Measurements from ENCODE around the gene PACSIN3. TPM values are rescaled to one million over a fixed set of nuclear protein-coding genes. Genes with fewer than 3 reads are reported as not detected.

The PACSIN3 gene
- total and polyA plus RNA-seq, 2 of the 13 experiments (the other 11 are each of a cell fraction or from before 2014, with no cell fraction given) = 47.9 to 93.3 TPM

DNA sequence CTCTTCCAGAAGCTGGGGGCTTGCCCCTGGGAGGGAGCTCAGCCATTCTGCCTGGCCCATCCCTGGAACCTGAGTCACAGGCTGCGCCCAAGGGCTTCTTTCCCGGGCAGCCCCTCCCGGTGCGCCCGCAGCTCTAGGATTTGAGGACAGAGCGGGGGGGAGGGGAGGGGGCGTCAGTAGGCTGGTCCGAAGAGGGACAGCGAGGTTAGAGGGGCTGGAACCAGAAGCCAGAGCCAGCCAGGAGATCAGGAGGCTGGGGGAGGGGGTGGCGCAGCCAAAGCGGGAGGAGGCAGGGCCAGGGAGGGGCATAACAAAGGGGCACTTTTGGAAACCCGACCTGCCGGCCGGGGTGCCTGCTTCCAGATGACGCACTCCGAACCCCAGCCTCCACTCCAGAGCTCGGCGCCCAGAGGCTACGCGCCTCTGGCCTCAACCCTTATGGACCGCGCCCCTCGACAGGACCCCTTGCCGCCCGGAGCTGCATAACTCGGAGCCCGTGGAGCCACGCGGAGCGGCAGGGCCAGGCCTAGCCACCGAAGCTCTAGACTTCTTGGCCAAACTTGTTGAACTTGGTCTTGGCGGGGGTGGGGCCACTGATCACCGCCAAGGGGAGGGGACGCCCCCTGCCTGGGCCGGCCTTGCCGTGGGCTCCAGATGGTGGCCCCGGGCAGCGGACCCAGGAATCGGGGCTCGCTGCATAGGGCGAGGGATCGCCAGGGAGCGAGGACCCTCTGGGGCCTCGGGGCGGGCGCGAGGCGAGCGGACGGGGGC, 744 bp downstream of the PACSIN3 start (continued):
- TF ChIP-seq, protein P1, sequence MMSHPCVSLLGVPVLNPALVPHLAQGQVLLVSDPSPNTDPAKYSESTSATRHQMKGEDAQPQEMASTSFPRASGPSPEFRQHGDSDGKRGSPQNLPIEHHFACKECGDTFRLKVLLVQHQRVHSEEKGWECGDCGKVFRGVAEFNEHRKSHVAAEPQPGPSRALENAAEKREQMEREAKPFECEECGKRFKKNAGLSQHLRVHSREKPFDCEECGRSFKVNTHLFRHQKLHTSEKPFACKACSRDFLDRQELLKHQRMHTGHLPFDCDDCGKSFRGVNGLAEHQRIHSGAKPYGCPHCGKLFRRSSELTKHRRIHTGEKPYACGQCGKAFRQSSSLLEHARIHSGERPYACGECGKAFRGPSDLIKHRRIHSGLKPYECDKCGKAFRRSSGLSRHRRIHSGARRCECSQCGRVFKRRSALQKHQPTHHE (CRISPR knock-in tag; IDR thresholded peaks at IDR 0.05; ENCODE audit: borderline replicate concordance) = peak; percentile 62; the same call in 1 of the 2 replicates
- TF ChIP-seq FIP1L1 (IDR thresholded peaks at IDR 0.05; ENCODE audit: borderline replicate concordance, insufficient read depth, low read depth, low read length) (no peak), PHF8 (CRISPR knock-in tag; IDR thresholded peaks at IDR 0.05) (peak; percentile 70), HMG20B (CRISPR knock-in tag; conservative IDR thresholded peaks at IDR 0.05) (peak; percentile 28; the same call in 1 of the 2 replicates), ZNF569 (CRISPR knock-in tag; IDR thresholded peaks at IDR 0.05; ENCODE audit: borderline replicate concordance) (no peak), DMAP1 (CRISPR knock-in tag; IDR thresholded peaks at IDR 0.05) (peak; percentile 54; the same call in 1 of the 2 replicates), POLR2A (IDR thresholded peaks at IDR 0.05; ENCODE audit: insufficient read depth in 1 of 2, low read depth in 2 of 2, low read length in 2 of 2) (peak in 1 of 2 experiments; percentile 71; a peak in 2 of 4 replicates), BRD4 (CRISPR knock-in tag; IDR thresholded peaks at IDR 0.05) (peak; percentile 45; the same call in 1 of the 2 replicates), ZNF790 (CRISPR knock-in tag; IDR thresholded peaks at IDR 0.05; ENCODE audit: borderline replicate concordance) (peak; percentile 64; the same call in 1 of the 2 replicates), ZNF670 (CRISPR knock-in tag; IDR thresholded peaks at IDR 0.05; ENCODE audit: borderline replicate concordance) (no peak), PRMT3 (CRISPR knock-in tag; IDR thresholded peaks at IDR 0.05; ENCODE audit: borderline replicate concordance, low read depth) (0 out of 2 replicates have a peak, but pooled peaks have one; percentile 10), PHF21A (CRISPR knock-in tag; IDR thresholded peaks at IDR 0.05) (peak; percentile 83), ISL2 (CRISPR knock-in tag; IDR thresholded peaks at IDR 0.05) (peak; percentile 47; the same call in 1 of the 2 replicates), ZNF724P (CRISPR knock-in tag; IDR thresholded peaks at IDR 0.05; ENCODE audit: borderline replicate concordance) (no peak), ZSCAN30 (CRISPR knock-in tag; IDR thresholded peaks at IDR 0.05) (peak; percentile 81; the same call in 1 of the 2 replicates), SRSF4 (IDR thresholded peaks at IDR 0.05; ENCODE audit: low read depth, low read length, poor library complexity, severe bottlenecking) (no peak), GTF2F1 (IDR thresholded peaks at IDR 0.05; ENCODE audit: low read length) (no peak), SP1 (IDR thresholded peaks at IDR 0.05) (no peak), SP1 (CRISPR knock-in tag; IDR thresholded peaks at IDR 0.05) (no peak), FOXC1 (CRISPR knock-in tag; IDR thresholded peaks at IDR 0.05; ENCODE audit: borderline replicate concordance) (no peak), NFRKB (IDR thresholded peaks at IDR 0.05) (no peak), GATA4 (IDR thresholded peaks at IDR 0.05; ENCODE audit: borderline replicate concordance, low read depth) (0 out of 2 replicates have a peak, but pooled peaks have one; percentile 18), TAF1 (CRISPR knock-in tag; IDR thresholded peaks at IDR 0.05) (peak; percentile 70), KLF15 (CRISPR knock-in tag; IDR thresholded peaks at IDR 0.05; ENCODE audit: borderline replicate concordance) (no peak), ZNF317 (CRISPR knock-in tag; IDR thresholded peaks at IDR 0.05) (no peak; the same call in 1 of the 2 replicates)
- TF ChIP-seq, protein P2, sequence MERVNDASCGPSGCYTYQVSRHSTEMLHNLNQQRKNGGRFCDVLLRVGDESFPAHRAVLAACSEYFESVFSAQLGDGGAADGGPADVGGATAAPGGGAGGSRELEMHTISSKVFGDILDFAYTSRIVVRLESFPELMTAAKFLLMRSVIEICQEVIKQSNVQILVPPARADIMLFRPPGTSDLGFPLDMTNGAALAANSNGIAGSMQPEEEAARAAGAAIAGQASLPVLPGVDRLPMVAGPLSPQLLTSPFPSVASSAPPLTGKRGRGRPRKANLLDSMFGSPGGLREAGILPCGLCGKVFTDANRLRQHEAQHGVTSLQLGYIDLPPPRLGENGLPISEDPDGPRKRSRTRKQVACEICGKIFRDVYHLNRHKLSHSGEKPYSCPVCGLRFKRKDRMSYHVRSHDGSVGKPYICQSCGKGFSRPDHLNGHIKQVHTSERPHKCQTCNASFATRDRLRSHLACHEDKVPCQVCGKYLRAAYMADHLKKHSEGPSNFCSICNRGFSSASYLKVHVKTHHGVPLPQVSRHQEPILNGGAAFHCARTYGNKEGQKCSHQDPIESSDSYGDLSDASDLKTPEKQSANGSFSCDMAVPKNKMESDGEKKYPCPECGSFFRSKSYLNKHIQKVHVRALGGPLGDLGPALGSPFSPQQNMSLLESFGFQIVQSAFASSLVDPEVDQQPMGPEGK (CRISPR knock-in tag; IDR thresholded peaks at IDR 0.05) = peak; percentile 87
- TF ChIP-seq, protein P3, sequence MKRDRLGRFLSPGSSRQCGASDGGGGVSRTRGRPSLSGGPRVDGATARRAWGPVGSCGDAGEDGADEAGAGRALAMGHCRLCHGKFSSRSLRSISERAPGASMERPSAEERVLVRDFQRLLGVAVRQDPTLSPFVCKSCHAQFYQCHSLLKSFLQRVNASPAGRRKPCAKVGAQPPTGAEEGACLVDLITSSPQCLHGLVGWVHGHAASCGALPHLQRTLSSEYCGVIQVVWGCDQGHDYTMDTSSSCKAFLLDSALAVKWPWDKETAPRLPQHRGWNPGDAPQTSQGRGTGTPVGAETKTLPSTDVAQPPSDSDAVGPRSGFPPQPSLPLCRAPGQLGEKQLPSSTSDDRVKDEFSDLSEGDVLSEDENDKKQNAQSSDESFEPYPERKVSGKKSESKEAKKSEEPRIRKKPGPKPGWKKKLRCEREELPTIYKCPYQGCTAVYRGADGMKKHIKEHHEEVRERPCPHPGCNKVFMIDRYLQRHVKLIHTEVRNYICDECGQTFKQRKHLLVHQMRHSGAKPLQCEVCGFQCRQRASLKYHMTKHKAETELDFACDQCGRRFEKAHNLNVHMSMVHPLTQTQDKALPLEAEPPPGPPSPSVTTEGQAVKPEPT (CRISPR knock-in tag; IDR thresholded peaks at IDR 0.05; ENCODE audit: low read depth) = no peak
